Stimulated activated memory B cell treated with anti-CD40 and anti-IgM and Interleukin-4, amounts not matched to agents 10 μg/mL and 1 μg/mL and 100 μg/mL, for 72 hours (primary cell): Measurements from ENCODE around the gene RNF166.

Experiments used
- ATAC-seq: fragments of 150-1000 bp; cut with Tn5 transposase; 2 replicates; pipeline ENCODE4 v1.10.0; 2021
- H3K27ac Mint-ChIP-seq: one replicate; pipeline ENCODE4 v1.8.0; 2022; ENCODE audit warnings: mild to moderate bottlenecking, mixed read lengths
- H3K27me3 Mint-ChIP-seq: one replicate; pipeline ENCODE4 v1.8.0; 2022; ENCODE audit warnings: mixed read lengths
- H3K36me3 Mint-ChIP-seq: one replicate; pipeline ENCODE4 v1.8.0; 2022; ENCODE audit warnings: mixed read lengths
- H3K4me1 Mint-ChIP-seq: one replicate; pipeline ENCODE4 v1.8.0; 2022; ENCODE audit warnings: mixed read lengths
- H3K4me3 Mint-ChIP-seq: one replicate; pipeline ENCODE4 v1.8.0; 2022; ENCODE audit warnings: mild to moderate bottlenecking, moderate library complexity, mixed read lengths
- H3K9me3 Mint-ChIP-seq: one replicate; pipeline ENCODE4 v1.8.0; 2022; ENCODE audit warnings: mixed read lengths

The RNF166 gene

GRCh38 chr16:88743693-88744576 lies 37.7 kb upstream of the RNF166 start:
- ATAC-seq, result peak; percentile 6
- H3K4me3 Mint-ChIP-seq, result no peak overlapping the region
- peaks cover 11% of the 10 kb centered on the region for H3K36me3 Mint-ChIP-seq

GRCh38 chr16:88742896-88743605 lies 36.8 kb upstream of the RNF166 start:
- ATAC-seq, result no peak

More at GRCh38 chr16:88743693-88744576, 37.7 kb upstream of the RNF166 start:
- Mint-ChIP-seq H3K27ac (peak overlapping the region; percentile 37), H3K4me1 (peaks cover 60% of the 10 kb centered on the region), H3K27me3 (no peaks in the 10 kb centered on the region), H3K9me3 (no peaks in the 10 kb centered on the region)

GRCh38 chr16:88741368-88741767 lies 35.2 kb upstream of the RNF166 start:
- H3K9me3 Mint-ChIP-seq, result no peaks in the 10 kb centered on the region
- no peaks in the 10 kb centered on the region for H3K27me3 Mint-ChIP-seq
- H3K4me1 Mint-ChIP-seq, result peaks cover 54% of the 10 kb centered on the region
- ATAC-seq, result no peak
- peaks cover 5% of the 10 kb centered on the region for H3K36me3 Mint-ChIP-seq
- no peak overlapping the region for H3K4me3 Mint-ChIP-seq
- peak overlapping the region; percentile 55 for H3K27ac Mint-ChIP-seq

More at GRCh38 chr16:88742896-88743605, 36.8 kb upstream of the RNF166 start:
- H3K36me3 Mint-ChIP-seq, result peaks cover 8% of the 10 kb centered on the region
- H3K4me1 Mint-ChIP-seq, result peaks cover 64% of the 10 kb centered on the region
- peak overlapping the region; percentile 37 for H3K27ac Mint-ChIP-seq
- H3K9me3 Mint-ChIP-seq, result no peaks in the 10 kb centered on the region
- no peaks in the 10 kb centered on the region for H3K27me3 Mint-ChIP-seq
- H3K4me3 Mint-ChIP-seq, result no peak overlapping the region

- Mint-ChIP-seq H3K36me3 (peaks cover 5% of the 10 kb centered on the region), H3K4me3 (no peak overlapping the region), H3K27ac (no peak overlapping the region)
Measured at GRCh38 chr16:88740727-88741055, 34.5 kb upstream of the RNF166 start.

GRCh38 chr16:88739977-88740726 lies 33.9 kb upstream of the RNF166 start:
- Mint-ChIP-seq H3K4me3 (no peak overlapping the region), H3K27me3 (no peaks in the 10 kb centered on the region), H3K9me3 (no peaks in the 10 kb centered on the region), H3K36me3 (peaks cover 5% of the 10 kb centered on the region), H3K27ac (no peak overlapping the region), H3K4me1 (peaks cover 42% of the 10 kb centered on the region)
- ATAC-seq, result no peak

More at GRCh38 chr16:88740727-88741055, 34.5 kb upstream of the RNF166 start:
- no peak for ATAC-seq
- Mint-ChIP-seq H3K4me1 (peaks cover 47% of the 10 kb centered on the region), H3K9me3 (no peaks in the 10 kb centered on the region), H3K27me3 (no peaks in the 10 kb centered on the region)

GRCh38 chr16:88739139-88739976 lies 33.1 kb upstream of the RNF166 start:
- Mint-ChIP-seq H3K4me1 (peaks cover 34% of the 10 kb centered on the region), H3K27me3 (no peaks in the 10 kb centered on the region), H3K4me3 (no peak overlapping the region), H3K27ac (no peak overlapping the region), H3K9me3 (no peaks in the 10 kb centered on the region), H3K36me3 (peaks cover 5% of the 10 kb centered on the region)
- ATAC-seq, result no peak

GRCh38 chr16:88738151-88739084 lies 32.2 kb upstream of the RNF166 start:
- ATAC-seq, result no peak
- no peaks in the 10 kb centered on the region for H3K27me3 Mint-ChIP-seq
- no peak overlapping the region for H3K4me3 Mint-ChIP-seq
- peaks cover 24% of the 10 kb centered on the region for H3K4me1 Mint-ChIP-seq
- H3K27ac Mint-ChIP-seq, result no peak overlapping the region
- peaks cover 5% of the 10 kb centered on the region for H3K36me3 Mint-ChIP-seq
- H3K9me3 Mint-ChIP-seq, result no peaks in the 10 kb centered on the region

GRCh38 chr16:88737298-88738150 lies 31.3 kb upstream of the RNF166 start:
- ATAC-seq, result peak; percentile 85
- Mint-ChIP-seq H3K4me3 (no peak overlapping the region), H3K4me1 (peaks cover 21% of the 10 kb centered on the region), H3K36me3 (peaks cover 5% of the 10 kb centered on the region), H3K27ac (no peak overlapping the region), H3K27me3 (no peaks in the 10 kb centered on the region), H3K9me3 (no peaks in the 10 kb centered on the region)

- no peak for ATAC-seq
- Mint-ChIP-seq H3K27me3 (no peaks in the 10 kb centered on the region), H3K4me1 (peaks cover 20% of the 10 kb centered on the region), H3K9me3 (no peaks in the 10 kb centered on the region), H3K36me3 (peaks cover 11% of the 10 kb centered on the region), H3K4me3 (no peak overlapping the region), H3K27ac (no peak overlapping the region)
Measured at GRCh38 chr16:88736496-88736895, 30.3 kb upstream of the RNF166 start.

GRCh38 chr16:88736088-88736487 lies 29.9 kb upstream of the RNF166 start:
- peaks cover 11% of the 10 kb centered on the region for H3K36me3 Mint-ChIP-seq
- H3K4me1 Mint-ChIP-seq, result peaks cover 20% of the 10 kb centered on the region
- H3K9me3 Mint-ChIP-seq, result no peaks in the 10 kb centered on the region
- no peak overlapping the region for H3K27ac Mint-ChIP-seq
- H3K4me3 Mint-ChIP-seq, result no peak overlapping the region
- ATAC-seq, result no peak
- no peaks in the 10 kb centered on the region for H3K27me3 Mint-ChIP-seq

GRCh38 chr16:88735616-88736015 lies 29.4 kb upstream of the RNF166 start:
- peaks cover 13% of the 10 kb centered on the region for H3K36me3 Mint-ChIP-seq
- peaks cover 21% of the 10 kb centered on the region for H3K4me1 Mint-ChIP-seq
- ATAC-seq, result no peak
- H3K27me3 Mint-ChIP-seq, result no peaks in the 10 kb centered on the region
- H3K9me3 Mint-ChIP-seq, result no peaks in the 10 kb centered on the region
- H3K27ac Mint-ChIP-seq, result no peak overlapping the region
- no peak overlapping the region for H3K4me3 Mint-ChIP-seq

GRCh38 chr16:88735121-88735520 lies 28.9 kb upstream of the RNF166 start:
- no peak for ATAC-seq
- Mint-ChIP-seq H3K27me3 (no peaks in the 10 kb centered on the region), H3K4me3 (no peak overlapping the region), H3K9me3 (no peaks in the 10 kb centered on the region), H3K36me3 (peaks cover 13% of the 10 kb centered on the region), H3K4me1 (peaks cover 21% of the 10 kb centered on the region), H3K27ac (no peak overlapping the region)

- no peak for ATAC-seq
- Mint-ChIP-seq H3K4me1 (peaks cover 21% of the 10 kb centered on the region), H3K27me3 (no peaks in the 10 kb centered on the region), H3K27ac (no peak overlapping the region), H3K9me3 (no peaks in the 10 kb centered on the region), H3K4me3 (no peak overlapping the region), H3K36me3 (peaks cover 19% of the 10 kb centered on the region)
Measured at GRCh38 chr16:88734361-88734728, 28.1 kb upstream of the RNF166 start.
